GM12872 (cell line): ENCODE measurements around the gene SHISA7.

Source experiments
- TF ChIP-seq, protein P1 (sequence below): IDR thresholded peaks from 3 replicates; pipeline ENCODE4 v1.5.1; 2011; ENCODE audit warnings: low read depth, mild to moderate bottlenecking, low read length, moderate library complexity; ENCODE audit not compliant: insufficient read depth

The SHISA7 gene

DNA sequence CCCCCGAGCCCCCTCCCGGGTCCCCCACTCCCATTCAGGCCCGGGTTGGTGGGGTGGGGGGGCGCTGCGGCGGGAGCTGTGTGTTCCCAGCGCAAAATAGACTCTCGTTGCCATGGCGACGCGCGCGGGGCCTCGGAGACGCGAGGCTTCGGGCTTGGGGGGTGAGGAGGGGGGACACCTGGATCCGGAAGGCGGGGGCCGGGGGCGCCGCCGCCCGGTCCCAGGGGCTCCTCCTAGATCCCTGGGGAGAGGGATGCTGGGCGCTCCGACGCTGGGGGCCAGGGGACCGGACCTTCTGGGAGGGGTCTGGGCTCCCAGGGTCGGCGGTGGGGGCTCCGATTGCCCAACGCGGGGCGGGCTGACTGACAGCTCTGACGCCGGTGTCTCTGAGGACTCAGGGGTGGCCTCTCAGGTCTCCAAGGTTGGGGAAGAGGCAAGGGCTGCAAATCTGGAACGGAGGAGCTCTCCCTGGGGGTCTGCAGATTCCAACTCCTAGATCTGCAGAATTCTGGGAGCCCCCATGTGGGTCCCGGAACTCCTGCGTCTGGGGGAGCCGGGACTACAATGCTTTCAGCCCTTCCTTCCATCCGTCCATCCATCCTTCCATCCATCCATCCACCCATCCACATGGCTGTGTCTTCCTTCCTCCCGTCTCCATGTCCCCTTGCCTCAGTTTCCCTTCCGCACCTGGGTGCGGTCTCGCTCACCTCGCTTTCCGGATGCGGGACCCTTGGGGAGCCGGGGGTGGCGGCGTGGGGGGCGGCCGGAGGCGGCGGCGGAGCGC lies 9.1 kb upstream of the SHISA7 start:
- TF ChIP-seq, protein P1, sequence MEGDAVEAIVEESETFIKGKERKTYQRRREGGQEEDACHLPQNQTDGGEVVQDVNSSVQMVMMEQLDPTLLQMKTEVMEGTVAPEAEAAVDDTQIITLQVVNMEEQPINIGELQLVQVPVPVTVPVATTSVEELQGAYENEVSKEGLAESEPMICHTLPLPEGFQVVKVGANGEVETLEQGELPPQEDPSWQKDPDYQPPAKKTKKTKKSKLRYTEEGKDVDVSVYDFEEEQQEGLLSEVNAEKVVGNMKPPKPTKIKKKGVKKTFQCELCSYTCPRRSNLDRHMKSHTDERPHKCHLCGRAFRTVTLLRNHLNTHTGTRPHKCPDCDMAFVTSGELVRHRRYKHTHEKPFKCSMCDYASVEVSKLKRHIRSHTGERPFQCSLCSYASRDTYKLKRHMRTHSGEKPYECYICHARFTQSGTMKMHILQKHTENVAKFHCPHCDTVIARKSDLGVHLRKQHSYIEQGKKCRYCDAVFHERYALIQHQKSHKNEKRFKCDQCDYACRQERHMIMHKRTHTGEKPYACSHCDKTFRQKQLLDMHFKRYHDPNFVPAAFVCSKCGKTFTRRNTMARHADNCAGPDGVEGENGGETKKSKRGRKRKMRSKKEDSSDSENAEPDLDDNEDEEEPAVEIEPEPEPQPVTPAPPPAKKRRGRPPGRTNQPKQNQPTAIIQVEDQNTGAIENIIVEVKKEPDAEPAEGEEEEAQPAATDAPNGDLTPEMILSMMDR, result no peak

DNA sequence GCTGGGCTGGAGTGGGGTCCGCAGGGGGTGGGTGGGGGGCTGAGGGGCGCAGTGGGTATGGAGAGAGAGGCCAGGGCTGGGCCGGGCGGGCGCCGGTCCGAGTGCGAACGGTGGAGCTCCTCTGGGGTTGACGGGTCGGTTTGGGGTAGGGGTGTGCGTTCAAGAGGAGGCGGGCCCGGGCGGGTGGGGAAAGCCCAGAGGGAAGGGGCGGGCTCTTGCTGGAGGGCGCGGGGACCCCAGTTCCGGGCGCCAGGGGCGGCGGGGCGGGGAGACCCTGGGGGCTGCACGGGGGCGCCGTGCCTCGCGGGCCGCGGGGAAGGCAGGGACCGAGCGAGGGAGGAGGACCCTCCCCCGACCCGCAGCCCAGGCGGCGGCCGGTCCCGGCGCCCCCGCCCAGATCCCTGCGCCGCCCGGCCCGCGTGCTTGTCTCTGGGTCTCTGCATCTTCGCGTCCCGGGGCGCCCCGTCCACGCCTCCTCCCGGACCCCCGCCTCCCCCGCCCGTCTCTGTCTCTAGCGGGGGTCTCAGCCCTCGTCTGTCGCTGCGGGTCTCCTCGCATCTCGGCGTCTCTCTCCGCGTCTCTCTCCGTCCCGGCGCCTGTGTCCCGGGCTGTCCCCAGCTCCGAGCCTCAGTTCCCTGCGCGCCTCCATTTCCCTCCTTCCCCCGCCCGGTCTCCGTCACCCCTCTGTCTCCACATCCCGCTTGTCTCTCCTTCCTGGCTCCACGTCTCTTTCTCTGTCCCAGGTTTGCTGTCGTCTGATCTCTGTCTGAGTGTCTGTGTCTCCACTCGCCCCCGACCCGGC lies 8.3 kb upstream of the SHISA7 start:
- TF ChIP-seq, protein P1, result no peak

DNA sequence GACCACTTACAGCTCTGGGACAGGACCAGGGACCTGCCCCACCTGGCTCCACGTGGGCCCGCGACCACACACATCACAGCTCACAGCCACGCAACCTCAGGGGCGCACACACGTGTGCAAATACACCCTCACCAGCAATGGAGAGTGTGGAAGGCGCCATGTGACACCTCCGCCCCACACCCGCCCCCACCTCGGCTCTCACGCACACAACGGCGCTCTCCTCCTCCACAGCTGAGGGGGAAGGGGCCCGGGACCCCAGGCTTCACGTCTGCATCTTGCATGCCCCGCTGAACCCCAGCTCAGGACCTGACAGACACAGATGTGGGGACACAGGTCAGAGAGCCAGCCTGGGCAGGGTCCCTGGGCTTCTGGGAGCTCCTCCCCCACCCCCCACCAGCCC lies 6.4 kb upstream of the SHISA7 start:
- TF ChIP-seq, protein P1, result no peak

DNA sequence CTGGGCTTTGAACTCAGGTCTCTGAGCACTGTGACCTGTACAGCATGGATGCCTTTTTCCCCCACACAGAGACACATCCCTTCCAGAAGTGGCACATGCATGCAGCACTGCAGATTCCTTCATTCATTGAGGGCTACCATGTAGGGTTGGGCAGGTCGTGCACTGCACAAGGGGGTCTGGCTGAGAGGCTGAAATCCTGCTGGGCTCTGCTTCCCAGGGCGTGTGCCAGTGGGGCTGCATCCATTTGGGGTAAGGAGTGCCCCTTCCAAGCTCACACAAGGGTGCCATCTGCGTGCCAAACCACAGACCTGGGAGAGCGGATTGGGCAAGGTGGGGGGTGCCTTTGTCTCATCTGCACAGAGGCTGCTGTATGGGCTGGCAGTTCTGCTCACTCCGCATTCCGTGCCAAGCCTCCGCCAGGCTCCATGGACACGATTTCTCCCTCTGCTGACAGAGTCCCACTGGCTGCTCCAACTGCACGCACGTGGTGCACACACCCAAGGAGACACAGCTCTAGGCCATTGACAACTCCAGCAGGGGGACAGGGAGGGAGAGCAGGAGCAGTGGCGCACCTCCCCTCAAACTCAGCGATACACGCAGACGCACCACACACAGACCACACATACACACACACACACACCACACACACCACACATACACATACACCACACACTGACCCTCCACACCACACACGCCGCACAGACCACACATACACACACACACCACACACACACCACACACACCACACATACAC lies 4.5 kb upstream of the SHISA7 start:
- TF ChIP-seq, protein P1, result no peak

DNA sequence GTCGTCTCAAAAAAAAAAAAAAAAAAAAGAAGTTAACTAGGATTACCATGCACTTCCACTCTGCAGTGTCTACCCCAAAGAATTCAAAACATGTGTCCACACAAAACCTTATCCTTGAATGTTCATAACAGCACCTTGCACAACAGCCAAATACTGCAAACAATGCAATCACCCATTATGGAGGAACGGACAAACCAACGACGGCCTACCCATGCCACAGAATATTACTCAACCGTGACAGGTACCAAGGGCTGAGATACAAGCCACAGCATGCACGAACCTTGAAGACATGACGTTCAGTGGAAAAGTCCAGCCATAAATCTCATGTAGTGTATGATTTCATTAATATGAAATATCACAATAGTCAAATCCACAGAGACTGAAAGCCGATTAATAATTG lies 3.0 kb upstream of the SHISA7 start:
- TF ChIP-seq, protein P1, result no peak

DNA sequence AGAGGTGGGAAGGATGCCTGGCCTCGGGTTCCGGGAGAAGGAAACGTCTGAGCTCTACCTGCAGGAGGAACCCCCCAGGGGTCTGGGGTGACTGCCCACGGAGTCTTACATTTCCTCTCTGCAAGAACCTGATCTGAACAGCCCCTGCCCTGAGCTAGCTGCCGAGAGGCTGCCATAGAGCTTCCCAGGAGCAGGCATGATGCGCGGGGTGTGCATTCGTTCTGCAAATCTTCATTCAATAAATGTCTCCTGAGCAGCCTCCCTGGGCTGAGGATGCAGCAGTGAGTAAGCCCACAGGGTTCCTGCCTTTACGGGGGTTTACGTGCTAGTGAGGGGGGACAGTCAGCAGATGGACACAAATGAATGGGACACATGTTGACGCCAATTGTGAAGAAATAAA lies 1.5 kb upstream of the SHISA7 start:
- TF ChIP-seq, protein P1, result no peak
